ENCODE results near the gene NHS.

Gene NHS

GRCh38 chrX:17623750-17624149 lies 248.8 kb downstream of the NHS start:
- DNase-seq (ENCODE audit: low read depth): no peak

DNA sequence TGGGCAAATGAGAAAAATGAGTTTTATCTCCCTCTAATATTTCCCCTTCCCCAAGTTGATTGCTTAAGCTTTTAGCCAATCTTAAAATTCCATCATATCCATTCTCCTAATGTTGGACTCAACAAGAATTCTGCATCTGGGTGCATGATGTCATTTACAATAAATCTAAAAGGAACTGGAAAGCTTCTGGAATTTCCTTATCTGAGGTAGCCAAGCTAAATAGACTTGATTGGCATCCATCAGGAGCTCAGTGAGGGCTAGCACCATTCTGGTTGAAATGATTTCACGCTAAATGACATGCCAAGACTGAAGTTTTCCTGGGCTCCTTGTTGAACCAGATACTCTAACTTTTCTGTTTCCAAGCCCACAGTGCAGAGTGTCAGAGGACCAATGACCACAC lies 252.0 kb downstream of the NHS start:
- no peak for DNase-seq (ENCODE audit: low read depth)

GRCh38 chrX:17628976-17629375 lies 254.0 kb downstream of the NHS start:
- DNase-seq (ENCODE audit: low read depth): no peak

DNA sequence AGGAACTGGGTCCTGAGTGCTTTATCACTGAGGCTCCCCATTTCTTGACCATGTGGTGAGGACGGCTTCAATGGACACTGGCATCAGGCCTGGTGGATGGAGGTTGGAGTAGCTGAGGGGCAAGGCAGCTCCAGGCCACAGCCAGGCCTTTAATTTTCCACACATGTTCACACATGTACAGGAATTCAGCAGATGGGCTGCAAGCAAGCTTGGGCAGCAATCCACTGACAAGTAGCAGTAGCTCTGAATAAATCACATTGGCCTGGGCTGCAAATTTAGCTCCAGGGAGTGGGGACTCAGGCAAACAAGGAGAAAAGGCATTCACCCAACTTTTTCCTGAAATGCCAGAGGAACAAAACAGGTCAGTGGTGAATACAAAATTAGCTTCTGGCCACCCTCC lies 254.5 kb downstream of the NHS start:
- no peak for DNase-seq (ENCODE audit: low read depth)

GRCh38 chrX:17631647-17632046 lies 256.6 kb downstream of the NHS start:
- DNase-seq (ENCODE audit: low read depth): no peak

- no peak for DNase-seq (ENCODE audit: low read depth)
Observed at GRCh38 chrX:17632942-17633341, 257.9 kb downstream of the NHS start.

- no peak for DNase-seq (ENCODE audit: low read depth)
Observed at GRCh38 chrX:17633546-17633945, 258.5 kb downstream of the NHS start.

GRCh38 chrX:17634542-17635207 lies 259.7 kb downstream of the NHS start:
- DNase-seq (ENCODE audit: low read depth): no peak

DNA sequence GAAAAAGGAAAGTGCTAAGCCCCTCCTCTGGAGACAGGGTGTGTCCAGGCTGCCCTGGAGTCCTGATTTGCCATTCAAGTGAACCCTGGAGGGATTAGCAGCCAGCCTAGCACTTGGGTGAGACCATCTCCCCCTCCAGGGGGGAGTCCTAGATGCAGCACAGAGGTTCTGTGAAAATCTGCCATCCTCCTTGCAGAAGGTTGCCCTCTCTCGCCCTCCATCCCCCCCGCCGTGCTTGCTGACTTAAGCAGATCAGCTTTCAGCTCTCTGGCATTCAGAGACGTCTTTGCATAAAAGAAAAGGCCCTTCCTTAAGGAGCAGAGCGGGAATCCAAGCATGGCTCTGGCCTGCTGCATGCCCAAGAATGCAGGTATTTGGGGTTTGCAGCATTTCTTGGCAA lies 260.2 kb downstream of the NHS start:
- DNase-seq (ENCODE audit: low read depth): no peak

DNA sequence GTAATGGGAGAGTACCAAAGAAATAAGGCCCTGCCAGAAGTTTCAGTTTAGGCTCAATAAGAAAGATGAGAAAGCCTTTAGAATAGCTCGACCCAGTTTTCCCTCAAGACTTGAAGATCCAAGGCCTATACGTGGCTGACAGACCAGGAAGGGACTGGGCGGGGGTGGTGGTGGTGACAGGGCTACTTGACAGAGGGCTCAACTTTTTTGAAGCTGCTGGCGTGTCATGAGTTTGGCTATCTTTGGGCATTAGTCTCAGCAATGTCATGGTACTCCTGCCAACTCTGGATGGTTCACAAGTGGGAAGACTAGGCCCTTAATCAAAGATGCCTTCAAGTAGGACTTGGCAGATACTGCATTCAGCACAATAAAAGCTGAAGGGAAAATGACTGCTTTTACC lies 262.2 kb downstream of the NHS start:
- no peak for DNase-seq (ENCODE audit: low read depth)

DNA sequence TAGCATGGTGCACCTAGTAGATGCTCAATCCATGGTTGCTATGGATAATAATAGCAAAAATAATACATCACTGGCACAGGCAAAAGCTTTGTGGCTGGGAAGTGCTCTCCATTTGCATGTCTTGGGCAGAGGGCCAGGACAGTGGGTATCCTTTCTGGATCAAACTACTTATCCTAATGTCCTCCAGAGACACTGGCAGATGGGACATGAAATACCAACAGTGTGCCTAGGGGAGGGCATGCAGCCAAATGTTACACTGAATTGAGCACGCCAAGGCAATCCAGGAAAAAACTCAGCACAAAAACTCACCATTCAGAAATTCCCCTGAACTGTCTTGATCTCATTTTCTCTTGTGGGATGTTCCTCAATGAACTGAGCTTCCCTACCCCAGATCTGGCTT lies 263.7 kb downstream of the NHS start:
- DNase-seq (ENCODE audit: low read depth): no peak

- DNase-seq (ENCODE audit: low read depth): no peak
Observed at GRCh38 chrX:17642891-17643290, 267.9 kb downstream of the NHS start.

DNA sequence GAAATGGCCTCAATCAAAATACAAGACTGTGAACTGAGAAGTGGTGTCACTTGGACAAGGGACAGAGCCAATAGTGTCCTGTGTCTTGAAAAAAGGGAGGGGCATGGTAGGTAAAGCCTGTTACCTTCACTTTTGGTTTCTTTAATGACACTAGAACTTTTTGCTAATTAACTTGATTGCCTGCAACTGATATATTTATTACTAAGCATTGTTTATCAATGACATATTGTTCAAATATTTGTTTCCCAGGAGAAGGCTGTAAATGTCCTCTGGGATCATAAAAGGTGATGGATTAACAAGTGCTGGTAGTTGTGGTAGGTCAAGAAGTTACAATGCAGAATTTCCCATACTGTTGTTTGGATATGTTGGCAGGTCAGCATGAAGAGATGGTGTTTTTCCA lies 268.5 kb downstream of the NHS start:
- no peak for DNase-seq (ENCODE audit: low read depth)

DNA sequence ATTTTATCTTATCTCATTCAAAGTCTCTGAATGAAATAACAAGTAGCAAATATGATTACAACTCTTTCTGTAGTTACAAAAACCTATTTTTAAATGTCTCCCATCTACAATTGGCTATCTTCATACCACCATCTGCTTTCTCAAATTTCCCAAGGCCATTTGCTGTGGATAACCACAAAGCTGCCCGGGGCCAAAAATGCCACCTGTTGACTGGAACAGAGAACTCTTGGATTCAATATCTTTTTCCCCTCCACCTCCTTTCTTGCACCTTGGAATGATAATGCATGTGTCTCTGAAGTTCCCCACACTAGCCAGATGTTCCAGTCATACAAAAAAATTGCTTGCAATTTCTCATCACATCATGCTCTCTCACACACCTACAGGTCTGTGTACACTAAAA lies 269.0 kb downstream of the NHS start:
- no peak for DNase-seq (ENCODE audit: low read depth)

GRCh38 chrX:17654116-17654515 lies 279.1 kb downstream of the NHS start:
- no peak for DNase-seq (ENCODE audit: low read depth)

GRCh38 chrX:17655211-17656034 lies 280.4 kb downstream of the NHS start:
- DNase-seq (ENCODE audit: low read depth): no peak

GRCh38 chrX:17656035-17656418 lies 281.0 kb downstream of the NHS start:
- DNase-seq (ENCODE audit: low read depth): no peak

DNA sequence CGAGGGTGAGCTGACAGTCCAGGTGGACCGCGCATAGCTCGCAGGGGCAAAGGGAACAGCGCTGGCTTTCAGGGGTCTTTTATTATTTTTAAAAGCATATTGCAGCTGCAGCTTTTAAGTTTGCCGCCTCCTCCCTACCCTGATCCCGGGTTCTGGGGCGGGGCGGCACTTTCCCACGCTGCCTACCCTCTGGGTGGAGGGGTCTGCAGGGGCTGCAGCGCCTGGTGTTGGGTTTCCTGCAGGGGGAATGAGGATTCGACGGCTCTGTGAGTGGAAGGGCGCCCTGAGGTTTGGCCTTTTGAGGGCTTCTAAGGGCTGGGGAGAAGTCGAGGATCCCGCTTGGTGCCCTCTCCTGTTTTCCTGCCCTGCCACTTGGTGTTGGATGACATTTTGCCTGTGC lies 281.6 kb downstream of the NHS start:
- DNase-seq (ENCODE audit: low read depth): no peak

GRCh38 chrX:17662391-17662790 lies 287.4 kb downstream of the NHS start:
- no peak for DNase-seq (ENCODE audit: low read depth)

GRCh38 chrX:17668929-17669328 lies 293.9 kb downstream of the NHS start:
- DNase-seq (ENCODE audit: low read depth): no peak

- no peak for DNase-seq (ENCODE audit: low read depth)
Observed at GRCh38 chrX:17669458-17669857, 294.5 kb downstream of the NHS start.

DNA sequence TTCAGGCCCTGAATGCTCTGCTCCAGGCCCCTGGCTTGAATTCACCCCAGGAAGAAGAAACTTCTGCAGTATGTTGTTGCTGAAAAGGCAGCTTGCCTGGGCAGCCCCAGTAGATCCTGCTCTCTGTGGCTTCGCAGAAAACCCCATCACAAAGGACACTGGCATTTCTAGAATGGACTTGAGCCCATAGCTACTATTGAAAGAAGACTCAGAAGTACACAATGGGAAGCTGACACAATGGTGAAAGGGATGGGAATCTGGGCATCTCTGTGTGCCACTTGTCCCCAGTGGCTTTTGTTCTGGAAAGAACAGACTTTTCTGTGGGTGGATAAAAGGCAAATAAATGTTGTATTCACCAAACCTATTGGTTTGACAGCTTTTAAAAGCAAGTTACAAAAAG lies 294.9 kb downstream of the NHS start:
- DNase-seq (ENCODE audit: low read depth): no peak

DNA sequence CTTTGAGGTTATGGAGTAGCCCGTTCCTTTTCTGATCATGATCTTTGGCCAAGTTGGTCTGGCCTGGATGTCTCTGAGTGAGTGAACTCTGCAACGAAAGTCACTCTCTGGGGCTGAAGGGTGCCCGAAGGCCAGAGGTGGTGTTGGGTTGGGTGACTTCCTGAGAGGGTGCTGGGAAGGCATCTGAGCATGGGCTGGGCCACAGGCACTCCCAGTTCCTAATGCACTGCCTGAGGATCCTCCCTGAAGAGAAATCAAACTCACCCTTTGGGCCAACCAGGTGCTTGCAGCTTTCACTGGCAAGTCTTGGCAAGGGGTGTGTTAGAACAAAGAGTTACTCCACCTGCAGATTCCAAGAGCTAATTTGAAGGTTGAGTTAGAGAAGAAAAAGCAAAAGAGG lies 295.9 kb downstream of the NHS start:
- DNase-seq (ENCODE audit: low read depth): no peak

DNA sequence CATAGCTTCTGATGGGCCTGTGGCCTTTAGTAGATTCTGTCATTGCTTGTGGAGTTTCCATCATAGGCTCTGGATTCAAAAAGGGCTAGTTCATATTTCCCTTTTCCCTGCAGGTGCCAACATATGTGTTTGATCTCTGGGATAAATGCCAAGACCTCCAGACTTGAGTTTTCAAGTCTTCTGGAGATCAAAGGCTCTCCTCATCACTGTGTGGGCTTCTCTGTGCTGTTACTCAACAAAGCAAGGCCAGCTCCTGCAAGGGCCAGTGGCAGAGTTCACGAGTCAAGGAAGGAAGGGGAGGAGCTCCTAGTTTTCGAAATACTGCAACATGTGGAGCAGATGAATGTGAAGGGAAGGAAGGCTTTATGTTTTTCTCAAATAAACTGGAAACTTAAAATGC lies 299.6 kb downstream of the NHS start:
- DNase-seq (ENCODE audit: low read depth): no peak
